ENCODE results near the gene HDHD3.

DNA sequence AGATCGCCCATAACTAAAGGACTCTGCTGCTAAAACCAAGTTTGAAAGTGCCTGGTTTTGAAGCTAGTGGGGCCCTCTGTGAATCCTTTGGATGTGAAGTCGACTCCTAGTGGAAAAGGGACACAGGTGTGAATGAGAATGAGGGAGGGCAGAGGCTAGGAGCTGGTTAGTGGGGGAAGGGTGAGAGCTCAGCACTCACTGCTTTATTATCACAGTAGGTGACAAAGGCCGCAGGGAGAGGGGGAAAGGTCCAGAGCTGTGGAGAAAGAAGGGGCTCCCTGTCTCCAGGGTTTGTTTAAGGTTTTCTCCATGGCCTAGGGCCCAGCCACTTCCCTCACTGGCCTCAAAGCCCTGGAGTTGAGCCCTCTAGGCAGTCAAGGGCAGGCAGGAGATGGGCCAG lies 3.5 kb downstream of the HDHD3 start:
- TF ChIP-seq, protein P1, sequence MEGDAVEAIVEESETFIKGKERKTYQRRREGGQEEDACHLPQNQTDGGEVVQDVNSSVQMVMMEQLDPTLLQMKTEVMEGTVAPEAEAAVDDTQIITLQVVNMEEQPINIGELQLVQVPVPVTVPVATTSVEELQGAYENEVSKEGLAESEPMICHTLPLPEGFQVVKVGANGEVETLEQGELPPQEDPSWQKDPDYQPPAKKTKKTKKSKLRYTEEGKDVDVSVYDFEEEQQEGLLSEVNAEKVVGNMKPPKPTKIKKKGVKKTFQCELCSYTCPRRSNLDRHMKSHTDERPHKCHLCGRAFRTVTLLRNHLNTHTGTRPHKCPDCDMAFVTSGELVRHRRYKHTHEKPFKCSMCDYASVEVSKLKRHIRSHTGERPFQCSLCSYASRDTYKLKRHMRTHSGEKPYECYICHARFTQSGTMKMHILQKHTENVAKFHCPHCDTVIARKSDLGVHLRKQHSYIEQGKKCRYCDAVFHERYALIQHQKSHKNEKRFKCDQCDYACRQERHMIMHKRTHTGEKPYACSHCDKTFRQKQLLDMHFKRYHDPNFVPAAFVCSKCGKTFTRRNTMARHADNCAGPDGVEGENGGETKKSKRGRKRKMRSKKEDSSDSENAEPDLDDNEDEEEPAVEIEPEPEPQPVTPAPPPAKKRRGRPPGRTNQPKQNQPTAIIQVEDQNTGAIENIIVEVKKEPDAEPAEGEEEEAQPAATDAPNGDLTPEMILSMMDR (IDR thresholded peaks at IDR 0.05; ENCODE audit: low read depth, low read length, poor library complexity, severe bottlenecking) = no peak
- no peak for TF ChIP-seq EZH2phosphoT487 (IDR thresholded peaks at IDR 0.05; ENCODE audit: borderline replicate concordance, low read length)

All from DOHH2 (cell line).